ENCODE data around the gene FAM131B.

- TF ChIP-seq EZH2 (IDR thresholded peaks at IDR 0.05; ENCODE audit: borderline replicate concordance, low read length), result no peak
- TF ChIP-seq, protein P1, sequence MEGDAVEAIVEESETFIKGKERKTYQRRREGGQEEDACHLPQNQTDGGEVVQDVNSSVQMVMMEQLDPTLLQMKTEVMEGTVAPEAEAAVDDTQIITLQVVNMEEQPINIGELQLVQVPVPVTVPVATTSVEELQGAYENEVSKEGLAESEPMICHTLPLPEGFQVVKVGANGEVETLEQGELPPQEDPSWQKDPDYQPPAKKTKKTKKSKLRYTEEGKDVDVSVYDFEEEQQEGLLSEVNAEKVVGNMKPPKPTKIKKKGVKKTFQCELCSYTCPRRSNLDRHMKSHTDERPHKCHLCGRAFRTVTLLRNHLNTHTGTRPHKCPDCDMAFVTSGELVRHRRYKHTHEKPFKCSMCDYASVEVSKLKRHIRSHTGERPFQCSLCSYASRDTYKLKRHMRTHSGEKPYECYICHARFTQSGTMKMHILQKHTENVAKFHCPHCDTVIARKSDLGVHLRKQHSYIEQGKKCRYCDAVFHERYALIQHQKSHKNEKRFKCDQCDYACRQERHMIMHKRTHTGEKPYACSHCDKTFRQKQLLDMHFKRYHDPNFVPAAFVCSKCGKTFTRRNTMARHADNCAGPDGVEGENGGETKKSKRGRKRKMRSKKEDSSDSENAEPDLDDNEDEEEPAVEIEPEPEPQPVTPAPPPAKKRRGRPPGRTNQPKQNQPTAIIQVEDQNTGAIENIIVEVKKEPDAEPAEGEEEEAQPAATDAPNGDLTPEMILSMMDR (IDR thresholded peaks at IDR 0.05; ENCODE audit: low read length), result no peak
These were observed 10.9 kb downstream of the FAM131B start for GRCh38 chr7:143351574-143351973.

Data from OCI-LY1 (cell line).